ENCODE measurements around the gene PTPRD.

The PTPRD gene

DNA sequence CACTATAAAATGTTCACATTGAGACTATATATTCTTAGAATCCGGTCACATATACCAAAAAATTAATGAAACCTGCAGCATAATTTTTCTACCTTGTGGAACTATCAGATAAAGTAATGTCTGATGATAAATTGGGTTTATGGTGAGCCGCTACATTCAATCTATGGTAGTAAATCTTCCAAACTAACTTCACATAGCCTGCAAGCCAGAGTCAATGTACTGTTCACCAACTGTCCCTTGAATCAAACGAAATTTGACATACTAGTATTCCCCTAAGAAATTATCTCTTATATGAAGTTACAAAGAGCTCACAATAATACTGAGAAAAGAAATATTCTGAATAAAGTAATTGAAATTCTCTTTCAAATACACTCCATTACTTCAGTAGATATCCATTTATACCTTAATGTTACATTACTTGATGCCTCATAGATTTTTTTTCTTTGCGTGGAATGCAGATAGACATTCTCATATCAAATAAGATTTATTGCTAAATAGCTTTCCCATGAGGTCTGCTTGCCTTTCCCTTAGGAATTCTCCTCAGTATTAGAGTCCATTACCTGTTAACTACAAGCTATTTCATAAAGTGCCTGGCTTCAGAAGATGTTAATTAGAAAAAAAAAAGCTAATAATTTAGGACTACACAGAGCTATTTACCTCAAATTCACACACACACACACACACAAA is 169.5 kb downstream of the PTPRD start:
- no peak for DNase-seq (ENCODE audit: low read depth)
- no peak overlapping the region for H3K4me3 ChIP-seq (ENCODE audit: low read length)
- TF ChIP-seq, protein P1, sequence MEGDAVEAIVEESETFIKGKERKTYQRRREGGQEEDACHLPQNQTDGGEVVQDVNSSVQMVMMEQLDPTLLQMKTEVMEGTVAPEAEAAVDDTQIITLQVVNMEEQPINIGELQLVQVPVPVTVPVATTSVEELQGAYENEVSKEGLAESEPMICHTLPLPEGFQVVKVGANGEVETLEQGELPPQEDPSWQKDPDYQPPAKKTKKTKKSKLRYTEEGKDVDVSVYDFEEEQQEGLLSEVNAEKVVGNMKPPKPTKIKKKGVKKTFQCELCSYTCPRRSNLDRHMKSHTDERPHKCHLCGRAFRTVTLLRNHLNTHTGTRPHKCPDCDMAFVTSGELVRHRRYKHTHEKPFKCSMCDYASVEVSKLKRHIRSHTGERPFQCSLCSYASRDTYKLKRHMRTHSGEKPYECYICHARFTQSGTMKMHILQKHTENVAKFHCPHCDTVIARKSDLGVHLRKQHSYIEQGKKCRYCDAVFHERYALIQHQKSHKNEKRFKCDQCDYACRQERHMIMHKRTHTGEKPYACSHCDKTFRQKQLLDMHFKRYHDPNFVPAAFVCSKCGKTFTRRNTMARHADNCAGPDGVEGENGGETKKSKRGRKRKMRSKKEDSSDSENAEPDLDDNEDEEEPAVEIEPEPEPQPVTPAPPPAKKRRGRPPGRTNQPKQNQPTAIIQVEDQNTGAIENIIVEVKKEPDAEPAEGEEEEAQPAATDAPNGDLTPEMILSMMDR (IDR thresholded peaks at IDR 0.05; ENCODE audit: insufficient read depth, low read depth, low read length, missing control alignments), result no peak

DNA sequence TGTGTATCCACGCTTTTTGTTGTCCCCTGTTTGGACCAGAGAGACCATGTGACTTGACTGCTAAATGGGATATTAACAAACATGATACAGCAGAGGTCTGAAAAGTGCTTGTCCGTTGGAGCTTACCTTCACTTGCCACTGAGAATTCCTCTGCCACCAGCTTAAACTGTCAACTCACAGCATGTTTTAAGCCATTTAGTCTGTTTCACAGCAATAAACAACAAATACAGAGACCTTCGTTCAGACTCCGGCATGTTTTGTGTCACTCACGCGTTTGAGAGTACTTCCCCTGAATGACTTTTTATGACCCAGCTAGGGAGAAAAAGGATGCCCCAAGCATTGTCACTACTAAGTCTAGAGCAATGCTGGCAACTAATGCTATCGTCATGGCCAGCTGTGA is 173.8 kb downstream of the PTPRD start:
- DNase-seq (ENCODE audit: low read depth), result no peak
- no peak overlapping the region for H3K4me3 ChIP-seq (ENCODE audit: low read length)
- TF ChIP-seq, protein P1 (IDR thresholded peaks at IDR 0.05; ENCODE audit: insufficient read depth, low read depth, low read length, missing control alignments), result no peak

DNA sequence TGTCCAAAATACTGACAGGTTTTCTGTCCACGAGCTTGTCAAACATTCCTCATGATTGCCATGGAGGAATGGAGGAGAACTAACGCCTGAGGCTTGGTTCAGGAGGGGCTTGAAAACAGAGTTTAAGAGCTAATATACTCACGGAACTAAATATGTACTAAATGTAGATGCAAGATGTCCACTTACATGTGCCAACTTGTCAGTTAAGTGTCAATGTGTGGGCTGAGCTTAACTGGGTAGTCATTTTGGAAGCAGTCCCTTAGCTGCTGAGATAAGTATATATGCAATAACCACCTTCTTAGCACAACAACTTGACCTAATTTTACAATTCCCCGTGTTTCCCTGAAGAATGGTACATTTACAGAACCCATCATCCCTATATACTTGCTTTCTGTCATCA is 176.0 kb downstream of the PTPRD start:
- TF ChIP-seq, protein P1 (IDR thresholded peaks at IDR 0.05; ENCODE audit: insufficient read depth, low read depth, low read length, missing control alignments), result no peak
- no peak overlapping the region for H3K4me3 ChIP-seq (ENCODE audit: low read length)
- DNase-seq (ENCODE audit: low read depth), result peak; percentile 52

DNA sequence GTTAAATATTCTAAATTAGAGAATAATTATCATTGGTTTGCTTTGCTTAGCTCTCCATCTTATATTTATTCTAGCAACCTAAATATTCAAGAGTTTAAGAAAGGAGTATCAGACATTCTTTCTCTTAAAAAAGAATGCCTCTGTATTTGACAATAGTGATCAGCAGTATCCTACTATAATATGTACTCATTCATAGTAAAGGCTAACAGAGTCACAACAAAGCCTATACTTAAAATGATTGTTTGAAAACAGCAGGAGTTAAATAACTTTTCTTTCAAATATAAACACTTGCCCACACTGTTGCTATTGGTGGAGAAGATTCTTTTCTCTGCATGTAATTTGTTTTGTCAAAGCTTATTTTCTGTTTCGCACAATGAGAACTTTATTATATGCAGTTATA is 178.4 kb downstream of the PTPRD start:
- H3K4me3 ChIP-seq (ENCODE audit: low read length), result no peak overlapping the region
- TF ChIP-seq, protein P1 (IDR thresholded peaks at IDR 0.05; ENCODE audit: insufficient read depth, low read depth, low read length, missing control alignments), result no peak
- no peak for DNase-seq (ENCODE audit: low read depth)

DNA sequence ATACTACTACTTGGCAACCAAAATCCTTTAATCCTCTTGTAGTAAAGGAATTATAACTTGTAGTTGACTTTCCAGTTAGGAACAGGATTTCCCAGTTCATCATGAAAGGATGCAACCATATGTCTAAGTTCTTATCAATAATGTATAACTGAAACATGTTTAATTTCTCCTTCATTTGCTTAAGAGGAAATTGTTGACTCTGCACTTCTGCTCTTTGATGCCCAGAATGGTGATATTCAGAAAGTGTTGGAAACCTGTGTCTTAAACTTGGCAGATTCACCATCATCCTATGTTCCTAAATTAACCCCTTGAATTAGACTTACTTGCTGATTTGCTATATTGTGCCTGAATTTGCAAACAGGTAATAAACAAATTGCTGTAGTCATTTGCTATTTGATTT is 201.5 kb downstream of the PTPRD start:
- TF ChIP-seq, protein P1 (IDR thresholded peaks at IDR 0.05; ENCODE audit: insufficient read depth, low read depth, low read length, missing control alignments), result no peak
- no peak overlapping the region for H3K4me3 ChIP-seq (ENCODE audit: low read length)
- no peak for DNase-seq (ENCODE audit: low read depth)

DNA sequence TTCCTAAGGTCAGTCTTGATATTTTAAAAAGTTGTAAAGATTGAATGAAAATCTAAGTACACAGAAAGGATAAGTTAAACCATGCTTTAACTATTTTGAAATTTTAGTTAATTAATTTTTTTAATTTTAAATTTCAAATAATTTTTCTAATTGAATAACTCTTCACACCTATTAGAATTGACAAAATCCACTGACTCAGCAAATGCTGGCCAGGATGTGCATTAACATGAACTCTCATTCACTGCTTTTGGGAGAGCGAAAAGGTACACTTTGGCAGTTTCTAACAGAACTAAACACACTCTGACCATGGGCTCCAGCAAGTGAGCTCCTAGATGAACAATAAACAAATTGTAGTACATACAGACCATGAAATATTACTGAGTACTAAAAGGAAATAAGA is 209.5 kb downstream of the PTPRD start:
- DNase-seq (ENCODE audit: low read depth), result no peak
- H3K4me3 ChIP-seq (ENCODE audit: low read length), result no peak overlapping the region
- TF ChIP-seq, protein P1 (IDR thresholded peaks at IDR 0.05; ENCODE audit: insufficient read depth, low read depth, low read length, missing control alignments), result no peak

DNA sequence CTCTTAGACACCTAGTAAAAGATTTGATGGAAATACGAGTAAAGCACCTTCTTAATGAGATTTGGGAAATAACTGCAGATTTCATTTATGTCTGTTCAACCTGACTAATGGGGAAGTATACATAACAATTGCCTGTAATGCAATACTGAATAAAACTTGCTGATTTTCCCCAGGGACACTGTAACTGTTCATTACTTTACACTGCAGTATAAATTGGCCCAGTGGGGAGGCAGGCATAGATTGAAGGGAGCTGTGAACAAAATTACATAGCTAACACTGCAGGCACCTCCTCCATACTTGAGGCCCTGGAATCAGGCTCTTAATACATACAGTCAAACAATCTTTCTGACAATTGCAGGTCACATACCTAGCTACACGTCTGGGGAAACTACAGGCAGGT is 216.2 kb downstream of the PTPRD start:
- DNase-seq (ENCODE audit: low read depth), result no peak
- TF ChIP-seq, protein P1 (IDR thresholded peaks at IDR 0.05; ENCODE audit: insufficient read depth, low read depth, low read length, missing control alignments), result no peak
- no peak overlapping the region for H3K4me3 ChIP-seq (ENCODE audit: low read length)

All from epithelial cell of esophagus (primary cell).